ENCODE data around the gene TRIP13. TPM values are rescaled to one million over a fixed set of nuclear protein-coding genes. Genes with fewer than 3 reads are reported as not detected.

Gene TRIP13
- total and polyA plus RNA-seq, 9 of the 15 experiments (the other 6 are each of a cell fraction or from before 2014, with no cell fraction given): 24.1 to 116 (median 53.2) TPM

GRCh38 chr5:932151-932627 lies 39.5 kb downstream of the TRIP13 start:
- BruUV-seq (replicated peaks): no TSS peak
- DNase-seq (ENCODE audit: extremely low read depth in 1 of 4, low spot score in 3 of 4): no peak
- H3K9me3 ChIP-seq (replicated peaks; ENCODE audit: control insufficient read depth, insufficient read depth, low read depth, low read length): no peaks in the 10 kb centered on the region
- TF ChIP-seq FOXO4 (CRISPR knock-in tag; IDR thresholded peaks at IDR 0.05) (no peak), ZNF407 (IDR thresholded peaks at IDR 0.05; ENCODE audit: low read depth) (no peak), NCOR1 (IDR thresholded peaks at IDR 0.05) (no peak), PYGO2 (tag; IDR thresholded peaks at IDR 0.05) (no peak), TEAD4 (IDR thresholded peaks at IDR 0.05; ENCODE audit: low read length) (no peak), TEAD4 (CRISPR knock-in tag; IDR thresholded peaks at IDR 0.05; ENCODE audit: borderline replicate concordance) (no peak), BCOR (IDR thresholded peaks at IDR 0.05) (no peak), ATF6 (CRISPR knock-in tag; IDR thresholded peaks at IDR 0.05) (no peak)
- no peak for FAIRE-seq
- H3K79me2 ChIP-seq (ENCODE audit: control insufficient read depth, insufficient read depth, low read length): no peaks in the 10 kb centered on the region
- no peak overlapping the region for H2AFZ ChIP-seq (ENCODE audit: low read depth, low read length)
- no peak for ATAC-seq
- peaks cover 15 to 28% of the 10 kb centered on the region in 2 experiments for H3K27me3 ChIP-seq (ENCODE audit: control insufficient read depth in 2 of 2, insufficient read depth in 2 of 2, low read length in 2 of 2)
- H3K36me3 ChIP-seq (ENCODE audit: control insufficient read depth, insufficient read depth, low read length): no peaks in the 10 kb centered on the region
- no peak overlapping the region for H3K4me2 ChIP-seq (ENCODE audit: insufficient read depth, low read length)
- CTCF ChIA-PET (ENCODE audit: low intra/inter-chr PET ratio): no interaction called here
- no peak overlapping the region for H3K4me3 ChIP-seq
- 1% methylated on average over 8 of the region's 8 CpGs for WGBS (ENCODE audit: insufficient coverage, low coverage, missing lambda C conversion rate)
- intact Hi-C loops (cut with micrococcal nuclease) (no loop called here), in situ Hi-C loops (cut with MboI) (loop anchor here (25.0 kb wide), 1 partner anchor 705 kb away; no protein-coding TSS in a partner anchor)
- H3K9ac ChIP-seq (ENCODE audit: insufficient read depth in 1 of 2, low read depth in 2 of 2, low read length in 2 of 2): no peak overlapping the region
- POLR2A ChIA-PET: interaction anchor here (0.6 to 1.4 kb wide), 5 partner anchors 9 to 289 kb away, joined by 3 to 4 read pairs (median 3); no protein-coding TSS in a partner anchor
- peaks cover 0 to 2% of the 10 kb centered on the region in 2 experiments; a peak in 1 of 5 replicates for H3K4me1 ChIP-seq (replicated peaks in 1 of 2; ENCODE audit: control insufficient read depth in 2 of 2, insufficient read depth in 2 of 2, low read length in 2 of 2)
- no peaks in the 10 kb centered on the region; the same call in 1 of the 2 replicates for H4K20me1 ChIP-seq (replicated peaks; ENCODE audit: control insufficient read depth, insufficient read depth, low read length)
- H3K27ac ChIP-seq (ENCODE audit: extremely low read depth, low read depth, low read length): no peak overlapping the region
- H3K9me1 ChIP-seq (ENCODE audit: control insufficient read depth, insufficient read depth, low read length): no peaks in the 10 kb centered on the region

Measured in K562 (cell line).